Measurements from ENCODE around the gene DIAPH2.

Gene DIAPH2

DNA sequence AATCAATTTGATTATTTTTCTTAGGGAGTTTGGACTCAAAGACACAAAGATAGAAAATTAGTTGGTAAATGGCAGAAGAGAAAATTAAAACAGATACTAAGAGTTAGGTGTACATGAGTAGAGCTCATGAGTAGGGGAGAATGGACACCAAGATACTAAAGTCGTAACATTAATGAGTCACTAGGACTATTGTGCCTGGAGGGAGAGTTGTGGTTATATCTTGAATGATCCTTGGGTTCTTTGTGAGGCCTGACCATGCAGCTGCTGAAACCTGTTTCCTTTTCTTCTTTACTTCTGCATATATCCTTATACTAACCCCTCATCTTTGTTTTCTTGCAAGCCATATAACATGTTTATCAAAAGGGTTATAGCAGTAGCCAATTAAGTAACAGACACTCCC lies 731.8 kb downstream of the DIAPH2 start (continued):
- TF ChIP-seq, protein P1, sequence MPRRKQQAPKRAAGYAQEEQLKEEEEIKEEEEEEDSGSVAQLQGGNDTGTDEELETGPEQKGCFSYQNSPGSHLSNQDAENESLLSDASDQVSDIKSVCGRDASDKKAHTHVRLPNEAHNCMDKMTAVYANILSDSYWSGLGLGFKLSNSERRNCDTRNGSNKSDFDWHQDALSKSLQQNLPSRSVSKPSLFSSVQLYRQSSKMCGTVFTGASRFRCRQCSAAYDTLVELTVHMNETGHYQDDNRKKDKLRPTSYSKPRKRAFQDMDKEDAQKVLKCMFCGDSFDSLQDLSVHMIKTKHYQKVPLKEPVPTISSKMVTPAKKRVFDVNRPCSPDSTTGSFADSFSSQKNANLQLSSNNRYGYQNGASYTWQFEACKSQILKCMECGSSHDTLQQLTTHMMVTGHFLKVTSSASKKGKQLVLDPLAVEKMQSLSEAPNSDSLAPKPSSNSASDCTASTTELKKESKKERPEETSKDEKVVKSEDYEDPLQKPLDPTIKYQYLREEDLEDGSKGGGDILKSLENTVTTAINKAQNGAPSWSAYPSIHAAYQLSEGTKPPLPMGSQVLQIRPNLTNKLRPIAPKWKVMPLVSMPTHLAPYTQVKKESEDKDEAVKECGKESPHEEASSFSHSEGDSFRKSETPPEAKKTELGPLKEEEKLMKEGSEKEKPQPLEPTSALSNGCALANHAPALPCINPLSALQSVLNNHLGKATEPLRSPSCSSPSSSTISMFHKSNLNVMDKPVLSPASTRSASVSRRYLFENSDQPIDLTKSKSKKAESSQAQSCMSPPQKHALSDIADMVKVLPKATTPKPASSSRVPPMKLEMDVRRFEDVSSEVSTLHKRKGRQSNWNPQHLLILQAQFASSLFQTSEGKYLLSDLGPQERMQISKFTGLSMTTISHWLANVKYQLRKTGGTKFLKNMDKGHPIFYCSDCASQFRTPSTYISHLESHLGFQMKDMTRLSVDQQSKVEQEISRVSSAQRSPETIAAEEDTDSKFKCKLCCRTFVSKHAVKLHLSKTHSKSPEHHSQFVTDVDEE (CRISPR knock-in tag; IDR thresholded peaks at IDR 0.05): no peak
- TF ChIP-seq, protein P2, sequence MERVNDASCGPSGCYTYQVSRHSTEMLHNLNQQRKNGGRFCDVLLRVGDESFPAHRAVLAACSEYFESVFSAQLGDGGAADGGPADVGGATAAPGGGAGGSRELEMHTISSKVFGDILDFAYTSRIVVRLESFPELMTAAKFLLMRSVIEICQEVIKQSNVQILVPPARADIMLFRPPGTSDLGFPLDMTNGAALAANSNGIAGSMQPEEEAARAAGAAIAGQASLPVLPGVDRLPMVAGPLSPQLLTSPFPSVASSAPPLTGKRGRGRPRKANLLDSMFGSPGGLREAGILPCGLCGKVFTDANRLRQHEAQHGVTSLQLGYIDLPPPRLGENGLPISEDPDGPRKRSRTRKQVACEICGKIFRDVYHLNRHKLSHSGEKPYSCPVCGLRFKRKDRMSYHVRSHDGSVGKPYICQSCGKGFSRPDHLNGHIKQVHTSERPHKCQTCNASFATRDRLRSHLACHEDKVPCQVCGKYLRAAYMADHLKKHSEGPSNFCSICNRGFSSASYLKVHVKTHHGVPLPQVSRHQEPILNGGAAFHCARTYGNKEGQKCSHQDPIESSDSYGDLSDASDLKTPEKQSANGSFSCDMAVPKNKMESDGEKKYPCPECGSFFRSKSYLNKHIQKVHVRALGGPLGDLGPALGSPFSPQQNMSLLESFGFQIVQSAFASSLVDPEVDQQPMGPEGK (CRISPR knock-in tag; IDR thresholded peaks at IDR 0.05; ENCODE audit: borderline replicate concordance): no peak
- TF ChIP-seq ARNTL (CRISPR knock-in tag; IDR thresholded peaks at IDR 0.05; ENCODE audit: borderline replicate concordance, low read depth) (no peak), ZNF8 (CRISPR knock-in tag; IDR thresholded peaks at IDR 0.05) (no peak), SNAI2 (CRISPR knock-in tag; IDR thresholded peaks at IDR 0.05) (no peak)
- TF ChIP-seq, protein P3, sequence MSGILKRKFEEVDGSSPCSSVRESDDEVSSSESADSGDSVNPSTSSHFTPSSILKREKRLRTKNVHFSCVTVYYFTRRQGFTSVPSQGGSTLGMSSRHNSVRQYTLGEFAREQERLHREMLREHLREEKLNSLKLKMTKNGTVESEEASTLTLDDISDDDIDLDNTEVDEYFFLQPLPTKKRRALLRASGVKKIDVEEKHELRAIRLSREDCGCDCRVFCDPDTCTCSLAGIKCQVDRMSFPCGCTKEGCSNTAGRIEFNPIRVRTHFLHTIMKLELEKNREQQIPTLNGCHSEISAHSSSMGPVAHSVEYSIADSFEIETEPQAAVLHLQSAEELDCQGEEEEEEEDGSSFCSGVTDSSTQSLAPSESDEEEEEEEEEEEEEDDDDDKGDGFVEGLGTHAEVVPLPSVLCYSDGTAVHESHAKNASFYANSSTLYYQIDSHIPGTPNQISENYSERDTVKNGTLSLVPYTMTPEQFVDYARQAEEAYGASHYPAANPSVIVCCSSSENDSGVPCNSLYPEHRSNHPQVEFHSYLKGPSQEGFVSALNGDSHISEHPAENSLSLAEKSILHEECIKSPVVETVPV (CRISPR knock-in tag; IDR thresholded peaks at IDR 0.05): no peak

DNA sequence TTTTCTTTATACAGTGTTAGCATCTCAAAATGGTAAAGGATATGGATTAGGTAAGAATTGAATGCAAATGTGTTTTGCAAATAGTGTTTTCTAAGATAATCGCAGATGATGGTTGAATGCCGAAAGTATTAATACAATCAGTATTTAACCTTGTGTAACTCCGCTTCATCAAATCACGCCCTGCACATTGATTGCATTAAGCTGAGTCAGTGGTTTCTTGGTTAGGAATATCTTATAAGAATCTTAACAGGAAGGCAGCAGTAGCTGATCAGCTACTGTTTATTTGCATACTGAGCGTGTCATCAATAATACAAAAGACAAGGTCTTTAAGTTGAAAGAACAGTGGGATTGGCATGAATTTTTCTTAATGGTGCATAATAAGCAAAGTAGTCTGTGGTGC lies 744.5 kb downstream of the DIAPH2 start:
- ATAC-seq: no peak
- TF ChIP-seq ZNF8 (CRISPR knock-in tag; IDR thresholded peaks at IDR 0.05) (no peak), ISL1 (CRISPR knock-in tag; IDR thresholded peaks at IDR 0.05) (no peak), GLIS3 (CRISPR knock-in tag; IDR thresholded peaks at IDR 0.05) (no peak), ZFP3 (CRISPR knock-in tag; IDR thresholded peaks at IDR 0.05) (no peak), RARB (CRISPR knock-in tag; IDR thresholded peaks at IDR 0.05) (no peak), ZC3H10 (CRISPR knock-in tag; IDR thresholded peaks at IDR 0.05) (no peak), ARNTL (CRISPR knock-in tag; IDR thresholded peaks at IDR 0.05; ENCODE audit: borderline replicate concordance, low read depth) (no peak), ESRRG (CRISPR knock-in tag; IDR thresholded peaks at IDR 0.05) (no peak)
- TF ChIP-seq, protein P2 (CRISPR knock-in tag; IDR thresholded peaks at IDR 0.05; ENCODE audit: borderline replicate concordance): no peak
- TF ChIP-seq, protein P1 (CRISPR knock-in tag; IDR thresholded peaks at IDR 0.05): no peak

DNA sequence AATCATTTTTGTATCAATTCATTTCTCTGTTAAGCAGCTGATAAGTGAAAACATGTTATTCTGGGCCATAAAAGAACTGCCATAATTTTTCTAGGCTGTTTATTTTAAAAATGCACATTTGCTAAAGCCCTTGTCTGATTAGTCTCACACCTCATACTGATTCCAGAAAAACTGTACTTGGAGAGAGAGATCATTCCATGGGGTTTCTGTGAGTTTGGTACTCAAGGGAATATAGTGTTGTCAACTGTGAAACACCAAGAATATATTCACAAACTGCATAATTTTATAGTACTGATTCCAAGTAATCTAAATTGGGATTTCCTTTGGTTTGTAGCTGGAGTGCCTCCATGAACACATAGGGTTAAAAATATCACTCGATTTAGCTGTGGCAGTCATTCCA lies 746.6 kb downstream of the DIAPH2 start:
- TF ChIP-seq ZNF565 (CRISPR knock-in tag; conservative IDR thresholded peaks at IDR 0.05; ENCODE audit: low read depth) (no peak), ESRRG (CRISPR knock-in tag; IDR thresholded peaks at IDR 0.05) (no peak)
- TF ChIP-seq, protein P1 (CRISPR knock-in tag; IDR thresholded peaks at IDR 0.05): no peak
- no peak for ATAC-seq
